HG03108 (cell line): ENCODE data around the gene ATXN7.

Experiments used
- ATAC-seq: cut with Tn5 transposase; IDR thresholded peaks from one replicate; pipeline ENCODE4 v1.9.1; 2021; ENCODE audit warnings: moderate library complexity; ENCODE audit not compliant: unreplicated experiment

The ATXN7 gene

DNA sequence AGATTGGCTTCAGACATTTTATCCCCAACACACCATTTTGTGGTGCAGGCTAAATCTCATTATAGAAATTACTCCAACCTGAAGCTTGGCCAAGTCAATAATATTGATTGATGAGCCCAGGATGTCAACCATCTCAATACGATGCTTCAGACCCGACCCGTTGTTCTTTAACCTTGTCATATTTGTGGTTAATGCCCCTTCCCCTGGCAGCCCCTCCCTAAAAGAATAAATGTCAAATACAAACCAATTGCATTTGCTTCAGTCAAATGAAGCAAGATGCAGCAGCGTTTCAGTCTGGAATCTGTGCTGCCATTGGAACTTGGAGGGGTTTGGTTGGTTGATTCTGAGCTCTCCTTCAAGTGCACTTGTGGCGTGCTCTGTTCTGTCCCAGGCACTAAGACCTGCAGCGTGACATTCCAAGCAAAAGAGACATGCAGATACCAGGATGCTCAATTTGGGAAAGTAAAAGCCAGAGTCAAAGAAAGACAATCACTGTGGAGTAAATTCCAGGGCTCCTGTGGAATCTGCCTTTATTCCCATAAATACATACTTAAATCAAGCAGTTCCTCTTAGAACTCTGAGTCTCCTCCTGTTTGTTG, 183.4 kb downstream of the ATXN7 start:
- ATAC-seq, result no peak

DNA sequence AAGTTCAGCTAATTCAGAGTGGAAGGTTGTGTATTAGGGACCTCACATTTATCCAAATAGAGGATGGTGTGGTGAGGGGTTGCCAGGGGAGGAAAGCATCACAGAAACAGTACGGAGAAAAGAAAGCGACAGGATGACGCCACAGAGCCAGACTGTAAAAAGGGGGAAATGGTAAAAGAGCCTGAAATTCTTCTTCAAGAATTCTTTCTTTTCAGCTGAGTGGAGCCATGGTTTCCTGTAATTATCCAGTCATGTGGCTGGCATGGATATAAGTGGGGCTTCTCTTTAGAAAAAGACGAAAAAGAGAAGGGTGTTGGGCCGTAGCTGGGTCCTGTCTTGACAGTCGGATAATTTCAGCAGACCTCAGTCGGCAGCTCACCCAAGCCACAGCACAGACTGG, 184.1 kb downstream of the ATXN7 start:
- no peak for ATAC-seq

DNA sequence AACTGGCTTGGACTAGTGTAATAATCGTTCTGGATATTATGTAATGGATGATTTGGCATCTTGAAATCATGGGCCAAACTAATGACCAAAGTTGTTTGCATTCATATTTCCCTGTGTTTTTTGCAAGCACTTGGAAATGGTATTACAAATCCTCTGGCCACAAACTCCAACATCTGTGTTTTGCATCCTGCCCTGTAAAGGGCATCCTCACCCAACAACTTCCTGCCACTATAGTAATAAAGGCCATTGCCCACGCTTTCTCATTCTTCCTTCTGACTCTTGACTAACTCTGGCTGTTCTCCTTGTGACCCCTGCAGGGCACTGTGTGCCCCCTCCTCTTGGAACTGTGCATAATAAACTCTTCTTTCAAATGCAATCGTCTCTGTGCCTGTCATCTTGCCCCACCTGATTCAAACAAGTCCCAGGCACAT, 185.0 kb downstream of the ATXN7 start:
- no peak for ATAC-seq

GRCh38 chr3:64049136-64049535, 185.5 kb downstream of the ATXN7 start:
- no peak for ATAC-seq

GRCh38 chr3:64049832-64050231, 186.2 kb downstream of the ATXN7 start:
- no peak for ATAC-seq
